Superior temporal gyrus (tissue), 1 donor: ENCODE measurements around the gene SMAD9.
A peak's percentile ranks its signal among the peaks of the same experiment; 100 is the strongest.
"Not testable (repeated sequence)": the region's sequence is repeated elsewhere in the genome, so short reads cannot be mapped to it uniquely, and the experiment has no call there.

Source experiments
- DNase-seq: peaks from one replicate; pipeline ENCODE4 v3.0.0-alpha.2; 2016; ENCODE audit errors: extremely low spot score

SMAD9 gene

GRCh38 chr13:36912369-36912768 is 7.7 kb downstream of the SMAD9 start:
- DNase-seq, result no peak

GRCh38 chr13:36910545-36910944 is 9.5 kb downstream of the SMAD9 start:
- DNase-seq, result no peak

GRCh38 chr13:36907821-36908220 is 12.2 kb downstream of the SMAD9 start:
- no peak for DNase-seq

- no peak for DNase-seq
Observed at GRCh38 chr13:36907266-36907665, 12.8 kb downstream of the SMAD9 start.

- DNase-seq, result no peak
Observed at GRCh38 chr13:36905944-36906343, 14.1 kb downstream of the SMAD9 start.

GRCh38 chr13:36903925-36904595 is 16.0 kb downstream of the SMAD9 start:
- DNase-seq, result no peak

GRCh38 chr13:36897054-36897616 is 22.9 kb downstream of the SMAD9 start:
- DNase-seq, result no peak

GRCh38 chr13:36891752-36892151 is 28.3 kb downstream of the SMAD9 start:
- no peak for DNase-seq

- DNase-seq, result no peak
Observed at GRCh38 chr13:36888645-36889044, 31.4 kb downstream of the SMAD9 start.

- DNase-seq, result no peak
Observed at GRCh38 chr13:36887758-36888521, 32.1 kb downstream of the SMAD9 start.

GRCh38 chr13:36885901-36886300 is 34.1 kb downstream of the SMAD9 start:
- no peak for DNase-seq

- no peak for DNase-seq
Observed at GRCh38 chr13:36884235-36884634, 35.8 kb downstream of the SMAD9 start.

- no peak for DNase-seq
Observed at GRCh38 chr13:36883824-36884223, 36.2 kb downstream of the SMAD9 start.

GRCh38 chr13:36883392-36883791 is 36.6 kb downstream of the SMAD9 start:
- not testable (repeated sequence) for DNase-seq

GRCh38 chr13:36882829-36883390 is 37.1 kb downstream of the SMAD9 start:
- no peak for DNase-seq

GRCh38 chr13:36880961-36881360 is 39.1 kb downstream of the SMAD9 start:
- DNase-seq, result no peak

GRCh38 chr13:36879218-36879938 is 40.7 kb downstream of the SMAD9 start:
- DNase-seq, result no peak

GRCh38 chr13:36875961-36876360 is 44.1 kb downstream of the SMAD9 start:
- DNase-seq, result no peak

- DNase-seq, result no peak
Observed at GRCh38 chr13:36875431-36875830, 44.6 kb downstream of the SMAD9 start.

GRCh38 chr13:36872621-36873020 is 47.4 kb downstream of the SMAD9 start:
- DNase-seq, result peak; percentile 68

GRCh38 chr13:36870050-36870692 is 49.9 kb downstream of the SMAD9 start:
- no peak for DNase-seq

GRCh38 chr13:36866232-36866631 is 53.8 kb downstream of the SMAD9 start:
- no peak for DNase-seq
